Measurements from ENCODE around the gene RAB33B. TPM values are rescaled to one million over a fixed set of nuclear protein-coding genes. Genes with fewer than 3 reads are reported as not detected.

The RAB33B gene
- total RNA-seq, 4 donors from 2014 or later: 6.8 to 8.1 (median 7.1) TPM

- in situ Hi-C loops (cut with MboI; ENCODE audit: low pct_ligation_motif_present in 1 of 4, low pct_unique_long_range_greater_than_20kb in 1 of 4, low sequenced_read_pairs in 3 of 4) (no loop called here), intact Hi-C loops (cut with DNase I; ENCODE audit: low total_unique reads) (no loop called here)
- Histone ChIP-seq H3K9me3 (no peaks in the 10 kb centered on the region), H3K36me3 (peaks cover 0 to 13% (median 6%) of the 10 kb centered on the region in 4 donors), H3K4me1 (no peaks in the 10 kb centered on the region), H3K4me3 (no peak overlapping the region), H3K27me3 (no peaks in the 10 kb centered on the region), H3K27ac (no peak overlapping the region)
- no peak for DNase-seq
- 97 to 98% methylated on average over 4 of the region's 4 CpGs for WGBS, 2 donors (ENCODE audit: low coverage in 1 of 2)
- TF ChIP-seq CTCF (IDR thresholded peaks at IDR 0.05) (no peak), POLR2AphosphoS5 (IDR thresholded peaks at IDR 0.05) (no peak), POLR2A (IDR thresholded peaks at IDR 0.05) (no peak), EP300 (IDR thresholded peaks at IDR 0.05; ENCODE audit: low read depth) (no peak)
Observed at GRCh38 chr4:139476363-139476762, 22.4 kb downstream of the RAB33B start.

GRCh38 chr4:139481465-139481864 is 27.5 kb downstream of the RAB33B start:
- Histone ChIP-seq H3K27ac (no peak overlapping the region), H3K4me1 (no peaks in the 10 kb centered on the region), H3K27me3 (no peaks in the 10 kb centered on the region), H3K36me3 (no peaks in the 10 kb centered on the region), H3K9me3 (no peaks in the 10 kb centered on the region), H3K4me3 (no peak overlapping the region)
- DNase-seq: no peak
- intact Hi-C loops (cut with DNase I; ENCODE audit: low total_unique reads) (no loop called here), in situ Hi-C loops (cut with MboI; ENCODE audit: low pct_ligation_motif_present in 1 of 4, low pct_unique_long_range_greater_than_20kb in 1 of 4, low sequenced_read_pairs in 3 of 4) (no loop called here)
- TF ChIP-seq CTCF (IDR thresholded peaks at IDR 0.05): no peak
- TF ChIP-seq POLR2AphosphoS5 (IDR thresholded peaks at IDR 0.05): no peak
- TF ChIP-seq POLR2A (IDR thresholded peaks at IDR 0.05): no peak
- TF ChIP-seq EP300 (IDR thresholded peaks at IDR 0.05; ENCODE audit: low read depth): no peak
- WGBS, 2 donors (ENCODE audit: low coverage in 1 of 2): 0 to 35% methylated on average over 1 of the region's 1 CpG

GRCh38 chr4:139483000-139483399 is 29.1 kb downstream of the RAB33B start:
- Histone ChIP-seq H3K36me3 (no peaks in the 10 kb centered on the region), H3K4me1 (no peaks in the 10 kb centered on the region), H3K9me3 (no peaks in the 10 kb centered on the region), H3K27ac (no peak overlapping the region), H3K4me3 (no peak overlapping the region), H3K27me3 (no peaks in the 10 kb centered on the region)
- no peak for DNase-seq
- in situ Hi-C loops (cut with MboI; ENCODE audit: low pct_ligation_motif_present in 1 of 4, low pct_unique_long_range_greater_than_20kb in 1 of 4, low sequenced_read_pairs in 3 of 4) (no loop called here), intact Hi-C loops (cut with DNase I; ENCODE audit: low total_unique reads) (no loop called here)
- WGBS, 2 donors (ENCODE audit: low coverage in 1 of 2): 92 to 96% methylated on average over 3 of the region's 3 CpGs
- TF ChIP-seq EP300 (IDR thresholded peaks at IDR 0.05; ENCODE audit: low read depth) (no peak), POLR2A (IDR thresholded peaks at IDR 0.05) (no peak), CTCF (IDR thresholded peaks at IDR 0.05) (no peak), POLR2AphosphoS5 (IDR thresholded peaks at IDR 0.05) (no peak)

GRCh38 chr4:139484783-139485311 is 30.9 kb downstream of the RAB33B start:
- in situ Hi-C loops (cut with MboI; ENCODE audit: low pct_ligation_motif_present in 1 of 4, low pct_unique_long_range_greater_than_20kb in 1 of 4, low sequenced_read_pairs in 3 of 4): no loop called here
- intact Hi-C loops (cut with DNase I; ENCODE audit: low total_unique reads): no loop called here
- no peaks in the 10 kb centered on the region for H3K36me3 ChIP-seq
- no peaks in the 10 kb centered on the region for H3K4me1 ChIP-seq
- H3K9me3 ChIP-seq: no peaks in the 10 kb centered on the region
- no peak overlapping the region for H3K27ac ChIP-seq
- DNase-seq: no peak
- no peaks in the 10 kb centered on the region for H3K27me3 ChIP-seq
- H3K4me3 ChIP-seq: no peak overlapping the region
- no peak for TF ChIP-seq EP300 (IDR thresholded peaks at IDR 0.05; ENCODE audit: low read depth)
- TF ChIP-seq POLR2A (IDR thresholded peaks at IDR 0.05): no peak
- TF ChIP-seq POLR2AphosphoS5 (IDR thresholded peaks at IDR 0.05): no peak
- TF ChIP-seq CTCF (IDR thresholded peaks at IDR 0.05): no peak
- WGBS, 2 donors (ENCODE audit: low coverage in 1 of 2): 75 to 76% methylated on average over 4 to 11 of the region's 11 CpGs

Measured in transverse colon (tissue), 4 donors.